ENCODE measurements around the gene CLN3.
"Not testable (repeated sequence)": the region's sequence is repeated elsewhere in the genome, so short reads cannot be mapped to it uniquely, and the experiment has no call there.

- TF ChIP-seq POLR2AphosphoS5 (IDR thresholded peaks at IDR 0.05; ENCODE audit: low read depth) = peak; percentile 21; the same call in 1 of the 2 replicates
- TF ChIP-seq CTCF (IDR thresholded peaks at IDR 0.05; ENCODE audit: insufficient read depth, low read length); SPI1 (IDR thresholded peaks at IDR 0.05; ENCODE audit: borderline replicate concordance, low read depth): not testable (repeated sequence)
Observed at GRCh38 chr16:28500476-28501180, 8.8 kb upstream of the CLN3 start.

Measured in HL-60 (cell line).